Body of pancreas (tissue), 4 donors: ENCODE measurements around the gene CPEB4. TPM values are rescaled to one million over a fixed set of nuclear protein-coding genes. Genes with fewer than 3 reads are reported as not detected.

Experiments used
- ATAC-seq: fragments of 150-250 bp; one replicate; pipeline ENCODE4 v1.9.1; 2016
- DNase-seq, 4 donors: peaks; one replicate each; pipeline ENCODE4 v3.0.0-alpha.2; 2019
- H3K27ac ChIP-seq, 4 donors: fragments of 200-600 bp; sonication (generic); 1 replicate in 3 of 4; 2 replicates in 1 of 4; pipeline versions ENCODE4 v1.5.1 to v1.6.1; 2016 to 2019; ENCODE audit warnings: mild to moderate bottlenecking in 1 of 4, mixed read lengths in 1 of 4, moderate library complexity in 1 of 4
- H3K27me3 ChIP-seq, 2 donors: fragments of 200-600 bp; sonication (generic); one replicate each; pipeline ENCODE4 v1.6.0; 2016; ENCODE audit warnings: mild to moderate bottlenecking in 1 of 2
- H3K36me3 ChIP-seq, 2 donors: fragments of 200-600 bp; sonication (generic); replicated peaks in 1 of 2; 2 replicates each; pipeline ENCODE4 v1.5.1; 2016; ENCODE audit warnings: low read depth in 2 of 2; ENCODE audit not compliant: insufficient read depth in 1 of 2
- H3K4me1 ChIP-seq: fragments of 200-600 bp; sonication (generic); one replicate; pipeline ENCODE4 v1.6.0; 2016
- H3K4me3 ChIP-seq, 2 donors: fragments of 200-600 bp; sonication (generic); 1 replicate in 1 of 2; 2 replicates in 1 of 2; pipeline ENCODE4 v1.5.1; 2016 to 2019
- H3K9me3 ChIP-seq, 3 donors: fragments of 200-600 bp; sonication (generic); 1 replicate in 2 of 3; 2 replicates in 1 of 3; pipeline ENCODE4 v1.5.1; 2016
- CTCF ChIP-seq, 7 experiments: fragments of 450-650 bp in 4 of 7; fragments of 200-600 bp in 3 of 7; sonication (generic) in 3 of 7; IDR thresholded peaks; one replicate each; pipeline ENCODE4 v1.5.1; 2016 to 2019; ENCODE audit warnings: antibody characterized with exemption in 7 of 7
- POLR2A ChIP-seq, 3 donors: fragments of 450-650 bp; IDR thresholded peaks; one replicate each; pipeline ENCODE4 v1.6.1; 2016; ENCODE audit warnings: antibody characterized with exemption in 3 of 3, mild to moderate bottlenecking in 2 of 3
- WGBS, 2 donors: methylation state at CpG; one replicate each; pipeline ENCODE4 v1.1.5; 2017; 5-methylcytosine and 5-hydroxymethylcytosine counted together
- intact Hi-C: fragments of 100-400 bp; cut with DNase I; formaldehyde crosslinking; loops from one replicate; pipeline ENCODE4 v1.15.1; 2023
- total RNA-seq, 2 donors: library from RNA; depleted of rRNA; stranded (reverse); fragments of >200 nt; gene quantifications; one replicate each; pipeline ENCODE4 v1.1.0, GENCODE V29; 2016

CPEB4 gene
- total RNA-seq, 2 donors from 2014 or later, result 35.3 to 35.6 TPM

- no peaks in the 10 kb centered on the region for H3K27me3 ChIP-seq
- peak overlapping the region in 1 of 4 donors; percentile 17 for H3K27ac ChIP-seq
- H3K36me3 ChIP-seq, result peaks cover 0 to 5% of the 10 kb centered on the region in 2 donors
- no peak overlapping the region for H3K4me3 ChIP-seq
- no peaks in the 10 kb centered on the region for H3K9me3 ChIP-seq
- intact Hi-C loops, result no loop called here
- peaks cover 53% of the 10 kb centered on the region for H3K4me1 ChIP-seq
- WGBS, 2 donors, result 16 to 28% methylated on average over 3 of the region's 3 CpGs
- DNase-seq (peak in 1 of 4 donors; percentile 47), ATAC-seq (no peak)
- TF ChIP-seq POLR2A (IDR thresholded peaks at IDR 0.05) (no peak), CTCF (IDR thresholded peaks at IDR 0.05) (no peak)
Measured at GRCh38 chr5:173909199-173909598, 21.1 kb downstream of the CPEB4 start.

GRCh38 chr5:173910215-173910614 is 22.1 kb downstream of the CPEB4 start:
- Histone ChIP-seq H3K27me3 (no peaks in the 10 kb centered on the region), H3K36me3 (peaks cover 0 to 5% of the 10 kb centered on the region in 2 donors), H3K4me1 (peaks cover 56% of the 10 kb centered on the region), H3K4me3 (no peak overlapping the region), H3K27ac (no peak overlapping the region), H3K9me3 (no peaks in the 10 kb centered on the region)
- TF ChIP-seq CTCF (IDR thresholded peaks at IDR 0.05) (no peak), POLR2A (IDR thresholded peaks at IDR 0.05) (no peak)
- intact Hi-C loops, result no loop called here
- DNase-seq, result no peak
- ATAC-seq, result no peak
- 69 to 70% methylated on average over 3 of the region's 3 CpGs for WGBS, 2 donors

- peaks cover 42% of the 10 kb centered on the region for H3K4me1 ChIP-seq
- no peaks in the 10 kb centered on the region for H3K27me3 ChIP-seq
- no peak for DNase-seq
- ATAC-seq, result no peak
- no peak for TF ChIP-seq CTCF (IDR thresholded peaks at IDR 0.05)
- no peak for TF ChIP-seq POLR2A (IDR thresholded peaks at IDR 0.05)
- H3K36me3 ChIP-seq, result peaks cover 0 to 5% of the 10 kb centered on the region in 2 donors
- H3K9me3 ChIP-seq, result no peaks in the 10 kb centered on the region
- H3K27ac ChIP-seq, result no peak overlapping the region
- no peak overlapping the region for H3K4me3 ChIP-seq
- intact Hi-C loops, result no loop called here
Measured at GRCh38 chr5:173911623-173912022, 23.5 kb downstream of the CPEB4 start.

- no peaks in the 10 kb centered on the region for H3K27me3 ChIP-seq
- no peak for DNase-seq
- intact Hi-C loops, result no loop called here
- peak overlapping the region in 1 of 4 donors; percentile 45 for H3K27ac ChIP-seq
- no peak for TF ChIP-seq CTCF (IDR thresholded peaks at IDR 0.05)
- TF ChIP-seq POLR2A (IDR thresholded peaks at IDR 0.05), result no peak
- peaks cover 0 to 5% of the 10 kb centered on the region in 2 donors for H3K36me3 ChIP-seq
- no peak overlapping the region for H3K4me3 ChIP-seq
- peaks cover 37% of the 10 kb centered on the region for H3K4me1 ChIP-seq
- WGBS, 2 donors, result 41 to 48% methylated on average over 4 of the region's 4 CpGs
- H3K9me3 ChIP-seq, result no peaks in the 10 kb centered on the region
- no peak for ATAC-seq
Measured at GRCh38 chr5:173913686-173914321, 25.7 kb downstream of the CPEB4 start.
